Uterus (tissue), 4 donors: ENCODE results near the gene MTUS2. TPM values are rescaled to one million over a fixed set of nuclear protein-coding genes. Genes with fewer than 3 reads are reported as not detected.

Experiments used
- DNase-seq, 2 donors: peaks; one replicate each; pipeline ENCODE4 v3.0.0-alpha.2; 2019 to 2020
- H3K27ac ChIP-seq, 2 donors: fragments of 200-600 bp; sonication (generic); 1 replicate in 1 of 2; 2 replicates in 1 of 2; pipeline ENCODE4 v1.5.1; 2016 to 2018
- H3K27me3 ChIP-seq, 2 donors: fragments of 200-600 bp; sonication (generic); one replicate each; pipeline ENCODE4 v1.5.1; 2018 to 2019; ENCODE audit warnings: control low read depth in 1 of 2
- H3K36me3 ChIP-seq, 2 donors: fragments of 200-600 bp; sonication (generic); one replicate each; pipeline ENCODE4 v1.5.1; 2019; ENCODE audit warnings: control low read depth in 1 of 2
- H3K4me1 ChIP-seq, 2 donors: fragments of 200-600 bp; sonication (generic); one replicate each; pipeline ENCODE4 v1.5.1; 2018 to 2019; ENCODE audit warnings: control low read depth in 1 of 2
- H3K4me3 ChIP-seq, 2 donors: fragments of 200-600 bp; sonication (generic); 1 replicate in 1 of 2; 2 replicates in 1 of 2; pipeline ENCODE4 v1.5.1; 2018 to 2019; ENCODE audit warnings: mild to moderate bottlenecking in 1 of 2
- H3K9me3 ChIP-seq, 2 donors: fragments of 200-600 bp; sonication (generic); one replicate each; pipeline ENCODE4 v1.5.1; 2019; ENCODE audit warnings: control low read depth in 1 of 2
- CTCF ChIP-seq, 4 experiments: fragments of 200-600 bp in 2 of 4; fragments of 450-650 bp in 2 of 4; sonication (generic) in 2 of 4; IDR thresholded peaks; one replicate each; pipeline ENCODE4 v1.5.1; 2016 to 2019; ENCODE audit warnings: antibody characterized with exemption in 4 of 4, mild to moderate bottlenecking in 2 of 4, moderate library complexity in 1 of 4
- POLR2A ChIP-seq, 2 donors: fragments of 450-650 bp; IDR thresholded peaks; one replicate each; pipeline ENCODE4 v1.6.1; 2016; ENCODE audit warnings: antibody characterized with exemption in 2 of 2, mild to moderate bottlenecking in 1 of 2, moderate library complexity in 1 of 2
- intact Hi-C: fragments of 100-400 bp; cut with DNase I; formaldehyde crosslinking; loops from one replicate; pipeline ENCODE4 v1.15.1; 2023; ENCODE audit warnings: low total_unique reads
- total RNA-seq, 4 donors: library from RNA; depleted of rRNA in 3 of 4; stranded (reverse); fragments of >200 nt in 3 of 4; gene quantifications; one replicate each; pipeline versions ENCODE4 v1.1.0 to v1.2.4, GENCODE V29; 2014 to 2023
- donor health status: DM: yes; HTN: yes; CAD: no.

MTUS2 gene
- total RNA-seq, 4 donors from 2014 or later: 0.26 to 4.0 (median 3.6) TPM; not detected in 1

GRCh38 chr13:28918030-28918429 is 97.9 kb downstream of the MTUS2 start:
- Histone ChIP-seq H3K9me3 (no peaks in the 10 kb centered on the region), H3K36me3 (no peaks in the 10 kb centered on the region), H3K4me3 (no peak overlapping the region), H3K27ac (no peak overlapping the region), H3K4me1 (no peaks in the 10 kb centered on the region), H3K27me3 (no peaks in the 10 kb centered on the region)
- no peak for DNase-seq
- intact Hi-C loops: no loop called here
- TF ChIP-seq CTCF (IDR thresholded peaks at IDR 0.05): no peak
- no peak for TF ChIP-seq POLR2A (IDR thresholded peaks at IDR 0.05)

- Histone ChIP-seq H3K4me1 (no peaks in the 10 kb centered on the region), H3K4me3 (no peak overlapping the region)
Observed at GRCh38 chr13:28922341-28922740, 102.2 kb downstream of the MTUS2 start.

GRCh38 chr13:28935104-28935503 is 115.0 kb downstream of the MTUS2 start:
- Histone ChIP-seq H3K27me3 (no peaks in the 10 kb centered on the region), H3K9me3 (no peaks in the 10 kb centered on the region), H3K27ac (no peak overlapping the region), H3K4me1 (no peaks in the 10 kb centered on the region), H3K4me3 (no peak overlapping the region), H3K36me3 (no peaks in the 10 kb centered on the region)
- intact Hi-C loops: no loop called here
- DNase-seq: no peak
- TF ChIP-seq CTCF (IDR thresholded peaks at IDR 0.05) (no peak), POLR2A (IDR thresholded peaks at IDR 0.05) (no peak)

More at GRCh38 chr13:28922341-28922740, 102.2 kb downstream of the MTUS2 start:
- H3K9me3 ChIP-seq: no peaks in the 10 kb centered on the region
- no peaks in the 10 kb centered on the region for H3K36me3 ChIP-seq
- H3K27ac ChIP-seq: no peak overlapping the region
- TF ChIP-seq POLR2A (IDR thresholded peaks at IDR 0.05): no peak
- TF ChIP-seq CTCF (IDR thresholded peaks at IDR 0.05): no peak
- intact Hi-C loops: no loop called here
- no peaks in the 10 kb centered on the region for H3K27me3 ChIP-seq
- DNase-seq: no peak

- Histone ChIP-seq H3K4me3 (no peak overlapping the region), H3K4me1 (no peaks in the 10 kb centered on the region), H3K9me3 (no peaks in the 10 kb centered on the region), H3K27me3 (no peaks in the 10 kb centered on the region), H3K36me3 (no peaks in the 10 kb centered on the region), H3K27ac (no peak overlapping the region)
- no peak for DNase-seq
- intact Hi-C loops: no loop called here
- TF ChIP-seq POLR2A (IDR thresholded peaks at IDR 0.05): no peak
- TF ChIP-seq CTCF (IDR thresholded peaks at IDR 0.05): no peak
Observed at GRCh38 chr13:28942906-28943305, 122.8 kb downstream of the MTUS2 start.

- TF ChIP-seq POLR2A (IDR thresholded peaks at IDR 0.05) (no peak), CTCF (IDR thresholded peaks at IDR 0.05) (no peak)
- H3K4me3 ChIP-seq: no peak overlapping the region
- H3K9me3 ChIP-seq: no peaks in the 10 kb centered on the region
- intact Hi-C loops: no loop called here
- H3K27me3 ChIP-seq: no peaks in the 10 kb centered on the region
- no peaks in the 10 kb centered on the region for H3K36me3 ChIP-seq
- no peaks in the 10 kb centered on the region for H3K4me1 ChIP-seq
- no peak overlapping the region for H3K27ac ChIP-seq
- DNase-seq: no peak
Observed at GRCh38 chr13:28953714-28954418, 133.7 kb downstream of the MTUS2 start.
